ENCODE measurements around the gene COG5.

The COG5 gene

DNA sequence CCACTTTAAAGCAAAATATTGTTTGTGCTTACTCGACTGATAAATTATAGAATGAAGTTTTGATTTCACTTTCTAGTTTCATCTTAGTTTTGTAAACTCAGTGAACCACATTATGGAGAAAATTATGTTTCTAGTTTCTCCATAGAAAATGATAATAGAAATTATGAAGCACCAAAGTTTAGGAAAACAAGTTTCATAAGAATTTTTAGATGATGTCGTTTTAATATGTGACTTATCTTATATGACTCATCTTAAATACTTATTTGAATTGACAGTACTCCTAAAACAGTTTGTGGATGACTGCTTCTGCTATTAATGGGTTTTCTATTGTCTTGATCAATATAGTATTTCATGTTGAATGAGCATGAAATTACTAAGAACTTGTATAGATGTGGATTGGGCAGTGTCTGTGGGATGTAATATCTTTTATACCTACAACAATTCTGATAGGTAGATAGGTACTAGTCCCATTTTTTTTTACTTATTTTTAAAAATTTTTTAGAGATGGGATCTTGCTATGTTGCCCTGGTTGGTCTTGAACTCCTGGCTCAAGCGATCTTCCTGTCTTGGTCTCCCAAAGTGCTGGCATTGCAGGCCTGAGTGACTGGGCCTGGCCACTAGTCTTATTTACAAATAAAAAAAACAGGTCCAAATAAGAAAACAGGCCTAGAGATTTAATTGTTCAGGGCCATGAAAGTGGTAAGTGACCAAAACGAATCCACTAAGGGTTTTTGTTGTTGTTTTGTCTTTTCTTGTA, 391.3 kb downstream of the COG5 start:
- DNase-seq, result no peak

DNA sequence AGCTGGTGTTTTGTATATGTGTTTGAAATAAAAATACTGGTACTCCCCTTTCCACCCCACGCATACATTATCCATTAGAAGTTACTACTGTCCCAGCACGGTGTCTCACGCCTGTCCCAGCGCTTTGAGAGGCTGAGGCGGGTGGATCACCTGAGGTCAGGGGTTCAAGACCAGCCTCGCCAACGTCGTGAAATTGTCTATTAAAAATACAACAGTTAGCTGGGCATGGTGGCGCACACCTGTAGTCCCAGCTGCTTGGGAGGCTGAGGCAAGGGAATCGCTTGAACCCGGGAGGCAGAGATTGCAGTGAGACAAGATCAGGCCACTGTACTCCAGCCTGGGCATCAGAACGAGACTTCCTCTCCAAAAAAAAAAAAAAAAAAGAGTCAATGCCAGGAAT, 392.2 kb downstream of the COG5 start:
- Histone ChIP-seq H3K4me1 (no peaks in the 10 kb centered on the region), H3K27me3 (no peaks in the 10 kb centered on the region), H3K9me3 (no peaks in the 10 kb centered on the region), H3K4me3 (ENCODE audit: low read depth, low read length) (no peak overlapping the region), H3K36me3 (no peaks in the 10 kb centered on the region)
- TF ChIP-seq, protein P1, sequence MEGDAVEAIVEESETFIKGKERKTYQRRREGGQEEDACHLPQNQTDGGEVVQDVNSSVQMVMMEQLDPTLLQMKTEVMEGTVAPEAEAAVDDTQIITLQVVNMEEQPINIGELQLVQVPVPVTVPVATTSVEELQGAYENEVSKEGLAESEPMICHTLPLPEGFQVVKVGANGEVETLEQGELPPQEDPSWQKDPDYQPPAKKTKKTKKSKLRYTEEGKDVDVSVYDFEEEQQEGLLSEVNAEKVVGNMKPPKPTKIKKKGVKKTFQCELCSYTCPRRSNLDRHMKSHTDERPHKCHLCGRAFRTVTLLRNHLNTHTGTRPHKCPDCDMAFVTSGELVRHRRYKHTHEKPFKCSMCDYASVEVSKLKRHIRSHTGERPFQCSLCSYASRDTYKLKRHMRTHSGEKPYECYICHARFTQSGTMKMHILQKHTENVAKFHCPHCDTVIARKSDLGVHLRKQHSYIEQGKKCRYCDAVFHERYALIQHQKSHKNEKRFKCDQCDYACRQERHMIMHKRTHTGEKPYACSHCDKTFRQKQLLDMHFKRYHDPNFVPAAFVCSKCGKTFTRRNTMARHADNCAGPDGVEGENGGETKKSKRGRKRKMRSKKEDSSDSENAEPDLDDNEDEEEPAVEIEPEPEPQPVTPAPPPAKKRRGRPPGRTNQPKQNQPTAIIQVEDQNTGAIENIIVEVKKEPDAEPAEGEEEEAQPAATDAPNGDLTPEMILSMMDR (IDR thresholded peaks at IDR 0.05; ENCODE audit: low read depth, low read length), result no peak
- DNase-seq, result no peak

More for the DNA sequence above, 391.3 kb downstream of the COG5 start:
- Histone ChIP-seq H3K9me3 (no peaks in the 10 kb centered on the region), H3K4me1 (no peaks in the 10 kb centered on the region), H3K27me3 (no peaks in the 10 kb centered on the region), H3K4me3 (ENCODE audit: low read depth, low read length) (no peak overlapping the region), H3K36me3 (no peaks in the 10 kb centered on the region)
- TF ChIP-seq, protein P1 (IDR thresholded peaks at IDR 0.05; ENCODE audit: low read depth, low read length), result no peak

DNA sequence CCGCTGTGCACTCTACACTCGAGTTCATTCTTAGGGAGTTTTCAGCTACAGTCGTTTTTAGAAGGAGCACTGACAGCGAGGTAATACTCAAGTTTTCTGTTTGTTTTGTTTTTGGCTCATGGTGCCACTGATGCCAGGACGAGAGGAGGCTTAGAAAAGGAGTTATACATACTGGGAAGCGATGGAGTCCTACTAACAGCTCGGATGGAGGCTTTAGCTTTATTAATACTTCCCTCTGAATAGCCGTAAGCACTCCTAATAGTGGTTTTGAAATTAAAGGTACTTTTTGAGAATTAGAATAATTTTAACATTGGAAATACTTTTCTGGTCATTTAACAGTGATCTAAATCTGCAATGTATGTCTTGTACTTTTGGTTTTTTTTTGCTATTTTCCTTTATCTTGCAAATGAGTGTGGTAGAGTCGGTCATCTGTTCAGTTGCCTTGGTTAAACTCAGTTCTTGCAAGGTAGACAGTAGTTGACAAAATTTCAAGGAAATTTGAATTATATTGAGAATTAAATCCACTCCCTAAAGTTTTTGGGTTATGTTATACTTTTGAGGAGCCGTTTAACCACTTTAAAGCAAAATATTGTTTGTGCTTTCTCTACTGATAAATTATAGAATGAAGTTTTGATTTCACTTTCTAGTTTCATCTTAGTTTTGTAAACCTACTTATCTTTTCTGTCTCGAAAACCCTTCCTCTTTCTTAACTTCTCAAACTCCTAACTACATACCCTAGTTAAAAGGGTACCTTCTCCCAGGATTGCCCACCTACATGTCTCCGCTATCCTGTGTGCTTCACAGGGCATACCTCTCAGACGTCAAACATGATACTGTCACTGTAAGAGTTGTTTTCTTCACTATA, 393.4 kb downstream of the COG5 start:
- peak overlapping the region; percentile 73 for H3K4me3 ChIP-seq (ENCODE audit: low read depth, low read length)
- TF ChIP-seq, protein P1 (IDR thresholded peaks at IDR 0.05; ENCODE audit: low read depth, low read length), result no peak
- no peaks in the 10 kb centered on the region for H3K9me3 ChIP-seq
- DNase-seq, result no peak
- H3K36me3 ChIP-seq, result no peaks in the 10 kb centered on the region
- H3K27me3 ChIP-seq, result no peaks in the 10 kb centered on the region
- no peaks in the 10 kb centered on the region for H3K4me1 ChIP-seq

DNA sequence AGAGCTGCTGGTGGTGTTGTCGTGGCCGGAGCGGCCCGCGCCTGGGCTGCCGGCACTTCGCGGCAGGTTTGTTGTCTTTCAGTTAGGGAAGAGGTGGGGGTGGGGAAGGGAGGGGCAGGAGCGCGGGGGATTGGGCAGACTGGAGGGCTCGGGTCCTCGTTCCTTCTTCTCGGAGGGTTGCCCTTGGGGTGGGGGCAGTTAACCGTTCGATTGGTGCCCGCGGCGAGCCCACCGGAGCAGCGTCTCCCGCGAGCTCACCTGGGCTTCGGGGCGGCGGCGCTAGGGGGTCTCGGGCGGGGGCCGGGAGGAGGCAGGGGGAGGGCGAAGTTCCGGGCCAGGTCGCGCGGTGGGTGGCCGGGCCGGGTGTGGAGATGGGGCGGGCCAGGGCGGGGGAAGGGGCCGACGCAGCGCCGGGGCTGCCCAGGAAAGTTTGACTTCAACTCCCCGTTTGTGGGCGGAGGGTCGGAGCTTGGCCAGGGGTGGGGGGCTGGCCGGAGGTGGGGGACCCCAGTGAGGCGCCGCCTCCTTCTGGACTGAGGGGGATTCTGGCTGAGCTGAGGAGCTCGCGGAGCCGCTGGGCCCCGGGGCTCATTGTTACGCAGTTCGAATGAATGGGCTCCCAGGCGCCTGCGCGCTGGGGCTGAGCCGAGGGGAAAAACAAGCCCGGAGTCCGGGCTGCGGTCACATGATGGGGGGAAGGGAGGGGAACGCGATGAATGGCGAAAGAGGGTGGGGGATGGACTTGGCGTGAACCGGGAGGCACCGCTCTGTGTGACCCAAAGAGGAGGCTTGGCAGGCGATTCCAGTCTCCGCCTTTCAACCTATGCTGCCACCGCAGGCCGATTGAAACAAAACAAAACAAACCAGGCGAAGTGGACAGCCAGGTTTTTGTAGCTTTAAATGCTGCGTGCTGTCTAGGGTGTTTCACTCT, 394.3 kb downstream of the COG5 start:
- TF ChIP-seq, protein P1 (IDR thresholded peaks at IDR 0.05; ENCODE audit: low read depth, low read length), result no peak; the same call in 1 of the 2 replicates
- H3K4me3 ChIP-seq (ENCODE audit: low read depth, low read length), result peak overlapping the region; percentile 73
- no peaks in the 10 kb centered on the region for H3K27me3 ChIP-seq
- no peaks in the 10 kb centered on the region for H3K4me1 ChIP-seq
- no peaks in the 10 kb centered on the region for H3K36me3 ChIP-seq
- no peaks in the 10 kb centered on the region for H3K9me3 ChIP-seq
- DNase-seq, result peak; percentile 98

DNA sequence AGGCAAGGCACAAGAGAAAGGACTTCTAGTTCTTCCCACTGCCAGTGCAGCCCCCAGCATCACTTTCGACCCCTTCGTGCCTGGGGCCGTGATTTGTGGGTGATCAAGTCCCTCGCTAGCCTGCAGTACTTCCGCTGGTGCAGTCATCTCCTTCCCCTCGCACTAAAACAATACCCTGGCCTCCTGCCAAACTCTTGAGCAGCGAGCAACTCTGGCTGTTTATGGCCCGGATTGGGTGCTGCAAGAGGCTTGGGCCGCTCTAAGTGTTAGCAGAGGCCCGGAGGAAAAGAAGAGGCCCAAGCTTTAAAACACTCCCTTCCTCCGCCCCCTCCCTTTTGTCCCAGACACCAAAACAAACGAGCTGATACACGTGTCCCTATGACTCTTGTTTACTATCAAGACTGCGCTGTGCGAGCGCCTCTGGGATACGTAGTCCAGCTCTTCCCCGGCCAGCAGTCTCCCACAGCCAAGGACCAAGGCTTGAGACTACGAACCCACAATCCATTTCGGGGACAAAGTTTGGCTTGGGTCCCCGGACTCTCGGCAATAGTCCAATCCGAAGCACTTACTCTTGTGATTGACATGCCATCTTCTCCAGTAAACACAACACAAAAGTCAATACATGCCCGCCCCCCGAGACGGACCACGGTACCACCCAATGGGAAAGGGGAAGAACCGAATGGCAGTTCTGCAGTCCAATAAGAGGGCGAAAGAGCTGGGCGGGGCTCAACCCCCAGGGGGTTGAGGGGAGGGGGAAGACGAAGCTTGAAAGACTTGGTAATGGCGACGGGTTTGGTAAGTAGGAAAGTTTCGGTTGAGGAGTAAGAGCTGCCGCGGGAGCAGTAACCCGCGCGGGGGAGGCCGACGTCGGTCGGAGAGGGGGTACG, 395.2 kb downstream of the COG5 start, which contains the start of gene HBP1:
Gene HBP1, plus strand, starts transcription at position 771 of the 887 bp plus-strand sequence. CDS start 10,891 bp downstream, outside the sequence.
- TF ChIP-seq, protein P1 (IDR thresholded peaks at IDR 0.05; ENCODE audit: low read depth, low read length), result no peak
- peak within 1 kb of the TSS; percentile 74 for H3K4me3 ChIP-seq (ENCODE audit: low read depth, low read length)
- no peaks in the 10 kb centered on the region for H3K27me3 ChIP-seq
- peak; percentile 97 for DNase-seq
- H3K4me1 ChIP-seq, result no peaks in the 10 kb centered on the region
- H3K36me3 ChIP-seq, result no peaks in the 10 kb centered on the region
- H3K9me3 ChIP-seq, result no peaks in the 10 kb centered on the region
